HG02852 (cell line): ENCODE measurements around the gene SCD5.
"Not testable (repeated sequence)": the region's sequence is repeated elsewhere in the genome, so short reads cannot be mapped to it uniquely, and the experiment has no call there.

Source experiments
- ATAC-seq: cut with Tn5 transposase; IDR thresholded peaks from one replicate; pipeline ENCODE4 v1.9.1; 2021; ENCODE audit warnings: mild to moderate bottlenecking, moderate library complexity; ENCODE audit not compliant: unreplicated experiment

The SCD5 gene

GRCh38 chr4:82798168-82799005, at the start of gene SCD5:
SCD5 (minus strand) TSS chr4:82798796; CDS start chr4:82798537, 259 bp downstream.
- ATAC-seq: peak; percentile 85

GRCh38 chr4:82842593-82842992, 44.0 kb upstream of the SCD5 start:
- ATAC-seq: no peak

- no peak for ATAC-seq
These were observed 41.0 kb upstream of the SCD5 start for GRCh38 chr4:82839624-82840023.

GRCh38 chr4:82833696-82834313, 35.2 kb upstream of the SCD5 start:
- ATAC-seq: no peak

GRCh38 chr4:82833060-82833459, 34.5 kb upstream of the SCD5 start:
- ATAC-seq: not testable (repeated sequence)

- no peak for ATAC-seq
These were observed 26.8 kb upstream of the SCD5 start for GRCh38 chr4:82825425-82825824.

- no peak for ATAC-seq
These were observed 24.5 kb upstream of the SCD5 start for GRCh38 chr4:82823062-82823461.

GRCh38 chr4:82820689-82821088, 22.1 kb upstream of the SCD5 start:
- ATAC-seq: no peak

- no peak for ATAC-seq
These were observed 20.4 kb upstream of the SCD5 start for GRCh38 chr4:82818664-82819662.

- not testable (repeated sequence) for ATAC-seq
These were observed 18.3 kb upstream of the SCD5 start for GRCh38 chr4:82816874-82817273.

- no peak for ATAC-seq
These were observed 15.4 kb upstream of the SCD5 start for GRCh38 chr4:82814034-82814433.

- ATAC-seq: no peak
These were observed 13.3 kb upstream of the SCD5 start for GRCh38 chr4:82811838-82812341.

- ATAC-seq: no peak
These were observed 12.8 kb upstream of the SCD5 start for GRCh38 chr4:82811392-82811791.

GRCh38 chr4:82810176-82810575, 11.6 kb upstream of the SCD5 start:
- ATAC-seq: no peak

- no peak for ATAC-seq
These were observed 11.0 kb upstream of the SCD5 start for GRCh38 chr4:82809619-82810018.

GRCh38 chr4:82803746-82804145, 5.2 kb upstream of the SCD5 start:
- no peak for ATAC-seq

- ATAC-seq: no peak
These were observed 4.3 kb upstream of the SCD5 start for GRCh38 chr4:82802911-82803310.

- no peak for ATAC-seq
These were observed 3.4 kb upstream of the SCD5 start for GRCh38 chr4:82801910-82802521.

- ATAC-seq: no peak
These were observed 648 bp upstream of the SCD5 start for GRCh38 chr4:82799006-82799881.
